HG03521 (cell line): ENCODE results near the gene MYG1.
"Not testable (repeated sequence)": the region's sequence is repeated elsewhere in the genome, so short reads cannot be mapped to it uniquely, and the experiment has no call there.

Experiments
- ATAC-seq: cut with Tn5 transposase; IDR thresholded peaks from one replicate; pipeline ENCODE4 v1.9.1; 2021; ENCODE audit warnings: mild to moderate bottlenecking, moderate library complexity; ENCODE audit not compliant: unreplicated experiment

MYG1 gene

GRCh38 chr12:53326460-53327185 is 27.1 kb downstream of the MYG1 start:
- no peak for ATAC-seq

DNA sequence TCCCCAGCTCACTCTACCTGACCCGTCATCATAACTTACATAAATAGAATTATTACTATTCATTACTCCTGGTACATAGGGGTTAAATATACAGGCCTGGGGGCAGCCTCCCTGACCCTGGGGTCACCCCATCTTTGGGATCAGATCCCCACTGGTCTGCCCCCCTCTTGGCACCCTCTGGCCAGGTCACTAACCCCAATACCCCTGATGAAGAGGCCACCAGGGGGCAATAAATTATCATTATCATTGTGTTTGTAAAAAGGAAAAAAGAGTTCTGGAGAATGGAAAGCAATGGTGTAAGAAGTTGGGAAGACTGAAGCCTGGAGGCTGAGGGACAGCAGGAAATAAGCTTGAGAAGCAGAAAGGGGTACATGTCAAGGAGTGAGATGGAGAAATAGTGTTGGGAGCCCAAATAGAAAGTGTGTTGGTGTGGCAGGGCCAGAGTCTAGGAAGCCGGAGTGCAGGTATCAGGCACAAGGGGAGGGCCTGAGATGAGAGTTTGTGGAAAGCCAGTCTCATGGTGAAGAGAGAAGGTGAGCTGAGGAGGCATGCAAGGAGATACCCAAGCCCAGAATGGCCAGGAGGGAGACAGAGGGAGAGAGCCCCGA is 28.0 kb downstream of the MYG1 start:
- no peak for ATAC-seq

- ATAC-seq = no peak
These were observed 28.5 kb downstream of the MYG1 start for GRCh38 chr12:53328043-53328435.

GRCh38 chr12:53330671-53331070 is 31.2 kb downstream of the MYG1 start:
- ATAC-seq = no peak

GRCh38 chr12:53332339-53332738 is 32.8 kb downstream of the MYG1 start:
- ATAC-seq = not testable (repeated sequence)

DNA sequence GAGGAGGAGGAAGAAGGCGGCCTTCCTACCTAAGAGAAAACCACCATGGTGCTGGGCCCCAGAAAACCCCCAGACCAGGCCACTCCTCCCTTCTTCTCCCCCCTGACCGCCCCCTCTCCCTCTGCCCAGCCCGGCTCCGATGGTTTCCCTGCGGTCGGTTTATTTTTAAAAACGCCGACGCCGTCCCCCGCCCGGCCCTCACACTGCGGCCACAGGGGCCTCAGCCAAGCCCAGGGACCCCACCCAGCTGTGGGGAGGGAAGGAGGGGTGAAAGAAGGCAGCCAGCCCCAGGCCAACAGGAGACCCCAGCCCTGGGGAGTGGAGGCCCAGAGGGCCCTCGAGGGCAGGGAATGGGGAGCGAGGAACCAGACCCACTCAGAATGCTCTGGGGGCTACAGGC is 33.2 kb downstream of the MYG1 start:
- ATAC-seq = no peak

GRCh38 chr12:53333289-53333688 is 33.8 kb downstream of the MYG1 start:
- ATAC-seq = no peak

- no peak for ATAC-seq
These were observed 34.4 kb downstream of the MYG1 start for GRCh38 chr12:53333845-53334244.

GRCh38 chr12:53334822-53335221 is 35.3 kb downstream of the MYG1 start:
- no peak for ATAC-seq

- ATAC-seq = no peak
These were observed 36.7 kb downstream of the MYG1 start, which contains the start of gene SP7 for GRCh38 chr12:53336181-53336681. Gene SP7 (minus strand): TSS chr12:53336354. CDS start chr12:53335646, 708 bp downstream.

DNA sequence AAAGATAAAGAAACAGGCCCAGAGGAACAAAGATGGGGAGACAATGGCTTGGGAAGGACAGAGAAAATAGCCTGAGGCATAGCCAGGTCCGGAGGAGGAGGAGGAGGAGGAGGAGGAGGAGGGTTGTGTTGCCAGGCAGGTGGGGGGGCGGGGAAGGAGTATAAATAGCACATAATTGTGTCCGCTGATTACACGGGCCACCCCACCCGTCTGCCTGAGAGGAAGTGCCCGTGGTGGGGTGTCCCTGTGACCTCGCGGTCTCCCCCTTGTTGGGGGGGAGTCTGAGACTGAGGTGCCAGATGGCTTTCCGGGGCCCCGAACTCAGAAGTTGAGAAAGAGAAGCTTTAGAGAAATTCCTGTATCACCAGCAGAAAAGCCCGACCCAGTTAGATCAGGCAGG is 38.5 kb downstream of the MYG1 start:
- ATAC-seq = no peak

- ATAC-seq = no peak
These were observed 39.4 kb downstream of the MYG1 start for GRCh38 chr12:53338916-53339315.

DNA sequence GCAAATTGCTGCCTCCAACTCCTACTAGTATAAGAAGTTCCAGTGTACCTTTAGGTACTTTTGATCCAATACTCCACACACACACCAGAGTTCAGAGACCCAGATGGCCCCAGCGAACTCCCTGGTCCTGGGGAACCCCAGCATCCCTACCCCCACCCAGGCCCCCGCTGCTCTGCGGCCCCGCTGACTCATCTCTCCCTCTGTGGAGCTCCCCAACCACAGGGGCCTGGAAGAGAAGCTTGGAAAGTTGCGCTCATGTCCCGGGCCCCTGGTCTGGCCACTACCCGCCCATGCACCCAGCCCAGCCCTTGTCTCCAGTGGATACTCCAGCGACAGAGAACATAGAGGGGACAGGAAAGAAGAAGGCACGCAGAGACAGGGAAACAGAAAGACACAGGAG is 40.9 kb downstream of the MYG1 start:
- ATAC-seq = no peak

GRCh38 chr12:53343449-53343848 is 44.0 kb downstream of the MYG1 start:
- no peak for ATAC-seq

DNA sequence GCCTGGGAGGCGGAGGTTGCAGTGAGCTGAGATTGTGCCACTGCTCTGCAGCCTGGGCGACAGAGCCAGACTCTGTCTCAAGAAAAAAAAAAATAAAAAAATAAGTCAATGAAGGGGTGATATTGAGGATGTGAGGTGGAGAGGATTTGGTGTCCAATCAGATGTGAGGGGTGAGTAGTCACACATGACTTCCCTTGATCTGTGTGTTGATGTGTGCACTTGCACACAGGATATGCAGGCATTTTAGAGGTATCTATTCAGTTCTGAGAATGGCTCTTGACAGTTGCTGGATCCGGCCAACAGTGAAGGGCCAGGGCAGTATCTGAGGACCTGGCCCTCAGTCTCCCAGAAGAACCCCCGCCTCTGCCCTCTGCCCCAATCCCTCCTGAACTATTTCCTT is 44.5 kb downstream of the MYG1 start:
- ATAC-seq = no peak

DNA sequence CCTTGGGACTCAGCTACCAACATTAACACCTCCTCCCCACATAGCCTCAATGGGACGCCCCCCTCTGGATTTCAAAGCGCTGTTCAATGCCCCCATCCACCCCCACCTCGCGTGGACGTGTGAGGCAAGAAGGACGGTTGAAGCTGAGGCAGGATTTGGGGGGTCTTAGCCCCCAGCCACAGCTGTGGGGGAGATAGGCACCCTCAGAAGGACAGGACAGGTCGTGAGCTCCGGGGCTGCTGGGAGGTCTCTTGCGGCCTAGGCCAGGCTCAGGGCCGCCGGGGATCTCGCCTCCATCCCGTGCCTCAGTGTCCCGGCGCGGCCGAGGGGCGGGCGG is 45.0 kb downstream of the MYG1 start:
- no peak for ATAC-seq

- no peak for ATAC-seq
These were observed 45.5 kb downstream of the MYG1 start for GRCh38 chr12:53344824-53345485.

- no peak for ATAC-seq
These were observed 46.1 kb downstream of the MYG1 start for GRCh38 chr12:53345486-53346188.

DNA sequence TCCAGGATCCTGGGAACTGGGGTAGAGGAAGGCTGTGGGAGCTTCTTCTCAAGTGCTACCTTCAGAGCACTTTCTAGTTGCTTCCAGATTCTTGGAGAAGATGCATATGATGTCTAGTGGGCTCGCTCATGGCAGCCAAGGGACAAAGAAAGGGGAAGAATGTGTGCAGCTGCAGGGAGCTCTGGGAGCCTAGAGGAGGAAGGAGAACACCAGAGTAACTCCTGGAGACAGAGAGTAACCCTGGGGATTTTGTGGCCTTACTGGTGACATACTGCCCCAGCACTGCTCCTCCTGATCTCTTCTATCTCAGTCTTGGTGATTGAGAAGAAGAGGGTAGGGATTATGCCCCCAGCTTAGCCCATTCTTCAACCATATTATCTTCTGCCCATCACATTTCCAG is 47.0 kb downstream of the MYG1 start:
- ATAC-seq = no peak

DNA sequence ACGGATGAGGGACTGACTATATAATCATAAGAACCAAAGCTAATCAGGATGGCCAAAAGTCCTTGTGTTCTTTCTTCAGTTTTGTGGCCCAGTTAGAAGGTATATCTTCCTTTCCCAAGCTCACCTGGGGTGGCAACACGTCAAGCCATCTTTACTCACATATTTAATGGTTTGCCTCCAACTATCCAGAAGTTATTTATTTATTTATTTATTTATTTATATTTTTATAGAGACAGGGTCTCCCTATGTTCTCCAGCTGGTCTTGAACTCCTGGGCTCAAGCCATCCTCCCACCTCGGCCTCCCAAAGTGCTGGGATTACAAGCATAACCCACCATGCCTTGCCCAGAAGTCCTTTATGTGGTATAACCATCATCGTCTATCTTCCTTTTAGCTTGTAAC is 48.4 kb downstream of the MYG1 start:
- no peak for ATAC-seq
